GM18502 (cell line): ENCODE measurements around the gene CCL4.
"Not testable (repeated sequence)": the region's sequence is repeated elsewhere in the genome, so short reads cannot be mapped to it uniquely, and the experiment has no call there.

Experiments
- ATAC-seq: cut with Tn5 transposase; IDR thresholded peaks from one replicate; pipeline ENCODE4 v1.9.1; 2021; ENCODE audit warnings: mild to moderate bottlenecking; ENCODE audit not compliant: unreplicated experiment, poor library complexity

Gene CCL4

GRCh38 chr17:36114971-36115648 is 11.5 kb downstream of the CCL4 start:
- not testable (repeated sequence) for ATAC-seq

GRCh38 chr17:36115649-36115977 is 12.0 kb downstream of the CCL4 start:
- ATAC-seq = not testable (repeated sequence)

- ATAC-seq = no peak
Observed at GRCh38 chr17:36117505-36118382, 14.1 kb downstream of the CCL4 start.

- ATAC-seq = no peak
Observed at GRCh38 chr17:36118477-36119353, 15.1 kb downstream of the CCL4 start.

- no peak for ATAC-seq
Observed at GRCh38 chr17:36120221-36120620, 16.6 kb downstream of the CCL4 start.

- not testable (repeated sequence) for ATAC-seq
Observed at GRCh38 chr17:36121099-36121498, 17.5 kb downstream of the CCL4 start.

GRCh38 chr17:36123431-36123830 is 19.8 kb downstream of the CCL4 start:
- ATAC-seq = no peak

GRCh38 chr17:36124879-36125824 is 21.5 kb downstream of the CCL4 start:
- no peak for ATAC-seq

- ATAC-seq = no peak
Observed at GRCh38 chr17:36127199-36127893, 23.7 kb downstream of the CCL4 start.

GRCh38 chr17:36127911-36128310 is 24.3 kb downstream of the CCL4 start:
- no peak for ATAC-seq

- ATAC-seq = no peak
Observed at GRCh38 chr17:36128411-36128978, 24.9 kb downstream of the CCL4 start.

GRCh38 chr17:36129616-36130015 is 26.0 kb downstream of the CCL4 start:
- ATAC-seq = no peak

- ATAC-seq = no peak
Observed at GRCh38 chr17:36130346-36130745, 26.7 kb downstream of the CCL4 start.

- ATAC-seq = no peak
Observed at GRCh38 chr17:36131421-36131820, 27.8 kb downstream of the CCL4 start.

- no peak for ATAC-seq
Observed at GRCh38 chr17:36131931-36132330, 28.3 kb downstream of the CCL4 start.

GRCh38 chr17:36132421-36132831 is 28.8 kb downstream of the CCL4 start:
- ATAC-seq = no peak

- no peak for ATAC-seq
Observed at GRCh38 chr17:36133602-36134236, 30.1 kb downstream of the CCL4 start.

- ATAC-seq = no peak
Observed at GRCh38 chr17:36135465-36135864, 31.8 kb downstream of the CCL4 start.
